Smooth muscle cell (in vitro differentiated cells): ENCODE results near the gene DNAJB6. TPM values are rescaled to one million over a fixed set of nuclear protein-coding genes. Genes with fewer than 3 reads are reported as not detected.
"Not testable (repeated sequence)": the region's sequence is repeated elsewhere in the genome, so short reads cannot be mapped to it uniquely, and the experiment has no call there.

ENCODE experiments used
- DNase-seq: peaks from one replicate; lab custom pipeline; 2025; ENCODE audit not compliant: unreplicated experiment; lab: John Stamatoyannopoulos, UW
- H2AFZ ChIP-seq: fragments of 200-600 bp; sonication (generic); 2 replicates; pipeline ENCODE4 v1.6.0; 2016; ENCODE audit warnings: antibody characterized with exemption, low read depth, mild to moderate bottlenecking
- H3F3A ChIP-seq: fragments of 200-600 bp; sonication (generic); 2 replicates; pipeline ENCODE4 v1.6.0; 2017; ENCODE audit warnings: antibody characterized with exemption, low read depth
- H3K27ac ChIP-seq: fragments of 200-600 bp; sonication (generic); 2 replicates; pipeline ENCODE4 v1.5.1; 2016; ENCODE audit warnings: low read depth, mild to moderate bottlenecking
- H3K27me3 ChIP-seq: fragments of 200-600 bp; sonication (generic); 2 replicates; pipeline ENCODE4 v1.6.1; 2016; ENCODE audit warnings: low read depth, mild to moderate bottlenecking
- H3K36me3 ChIP-seq: fragments of 200-600 bp; sonication (generic); 2 replicates; pipeline ENCODE4 v1.5.1; 2016; ENCODE audit warnings: low read depth
- H3K4me1 ChIP-seq: fragments of 200-600 bp; sonication (generic); 2 replicates; pipeline ENCODE4 v1.5.1; 2016; ENCODE audit warnings: low read depth
- H3K4me2 ChIP-seq: fragments of 200-600 bp; sonication (generic); 2 replicates; pipeline ENCODE4 v1.6.0; 2016; ENCODE audit warnings: mild to moderate bottlenecking
- H3K4me3 ChIP-seq: fragments of 200-600 bp; sonication (generic); 2 replicates; pipeline ENCODE4 v1.5.1; 2016; ENCODE audit warnings: mild to moderate bottlenecking
- H3K79me2 ChIP-seq: fragments of 200-600 bp; sonication (generic); 2 replicates; pipeline ENCODE4 v1.6.0; 2016; ENCODE audit warnings: low read depth, mild to moderate bottlenecking
- H3K9ac ChIP-seq: fragments of 200-600 bp; sonication (generic); 2 replicates; pipeline ENCODE4 v1.6.0; 2016; ENCODE audit warnings: low read depth
- H3K9me3 ChIP-seq: fragments of 200-600 bp; sonication (generic); replicated peaks from 2 replicates; pipeline ENCODE4 v1.5.1; 2016; ENCODE audit warnings: low read depth
- H4K20me1 ChIP-seq: fragments of 200-600 bp; sonication (generic); 2 replicates; pipeline ENCODE4 v1.6.0; 2016; ENCODE audit warnings: low read depth
- WGBS: methylation state at CpG from one replicate; pipeline ENCODE4 v1.1.7; 2016; ENCODE audit warnings: low lambda C conversion rate; 5-methylcytosine and 5-hydroxymethylcytosine counted together
- polyA plus RNA-seq: library from polyadenylated mRNA; unstranded; fragments of >200 nt; fragmentation: Nextera tagmentation; extraction: Ambion mirVana; gene quantifications from 2 replicates; pipeline ENCODE4 v1.2.1, GENCODE V29; 2016
- total RNA-seq: library from RNA; depleted of rRNA; stranded (reverse); fragments of >200 nt; gene quantifications from 2 replicates; pipeline ENCODE4 v1.2.3, GENCODE V29; 2014
- TF ChIP-seq, protein P1 (sequence below): fragments of 200-600 bp; sonication (generic); IDR thresholded peaks from 2 replicates; pipeline ENCODE4 v1.5.1; 2017; ENCODE audit warnings: borderline replicate concordance, mild to moderate bottlenecking, antibody characterized with exemption; ENCODE audit not compliant: insufficient read depth, poor library complexity, severe bottlenecking

The DNAJB6 gene
- total and polyA plus RNA-seq, 2 experiments from 2014 or later, result 103 to 104 TPM

DNA sequence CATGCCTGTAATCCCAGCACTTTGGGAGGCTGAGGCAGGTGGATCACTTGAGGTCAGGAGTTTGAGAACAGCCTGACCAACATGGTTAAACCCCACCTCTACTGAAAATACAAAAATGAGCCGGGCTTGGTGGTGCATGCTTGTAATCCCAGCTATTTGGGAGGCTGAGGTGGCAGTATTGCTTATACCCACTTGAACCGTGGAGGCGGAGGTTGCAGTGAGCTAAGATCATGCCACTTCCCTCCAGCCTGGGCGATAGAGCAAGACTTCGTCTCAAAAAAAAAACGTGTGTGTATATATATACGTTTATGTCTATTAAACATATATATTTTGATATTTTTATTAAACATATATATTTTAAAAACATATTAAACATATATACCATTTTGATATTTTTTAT, 5.8 kb upstream of the DNAJB6 start:
- not testable (repeated sequence) for DNase-seq, H2AFZ ChIP-seq, H3K4me1 ChIP-seq, H3K79me2 ChIP-seq, H3K4me2 ChIP-seq, H3K36me3 ChIP-seq, H3K9ac ChIP-seq, H3K4me3 ChIP-seq, H4K20me1 ChIP-seq, H3K9me3 ChIP-seq, H3K27me3 ChIP-seq, H3K27ac ChIP-seq, H3F3A ChIP-seq
- 86% methylated on average over 7 of the region's 7 CpGs for WGBS

DNA sequence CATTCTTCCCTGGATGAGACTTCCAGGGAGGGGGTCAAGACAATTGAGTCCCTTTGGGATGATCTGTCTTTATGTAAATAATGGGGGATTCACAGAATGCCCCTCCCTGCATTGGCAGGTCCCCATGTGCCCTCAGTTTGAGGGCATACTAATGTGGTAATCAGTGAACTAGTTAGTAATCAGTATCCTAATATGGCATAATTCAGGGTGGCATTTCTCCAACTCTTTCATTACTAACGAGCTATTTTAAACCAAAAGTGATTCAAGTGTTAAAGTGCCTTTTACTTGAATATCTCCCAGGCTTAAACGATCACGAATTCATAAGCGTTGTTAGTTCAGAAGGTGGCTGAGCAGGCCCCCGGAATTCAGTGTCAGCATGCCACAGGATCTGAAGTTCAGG, 1.6 kb upstream of the DNAJB6 start:
- no peak overlapping the region for H3K27ac ChIP-seq
- no peak overlapping the region for H3K4me2 ChIP-seq
- H2AFZ ChIP-seq, result no peak overlapping the region
- WGBS, result 86% methylated on average over 5 of the region's 5 CpGs
- TF ChIP-seq, protein P1, sequence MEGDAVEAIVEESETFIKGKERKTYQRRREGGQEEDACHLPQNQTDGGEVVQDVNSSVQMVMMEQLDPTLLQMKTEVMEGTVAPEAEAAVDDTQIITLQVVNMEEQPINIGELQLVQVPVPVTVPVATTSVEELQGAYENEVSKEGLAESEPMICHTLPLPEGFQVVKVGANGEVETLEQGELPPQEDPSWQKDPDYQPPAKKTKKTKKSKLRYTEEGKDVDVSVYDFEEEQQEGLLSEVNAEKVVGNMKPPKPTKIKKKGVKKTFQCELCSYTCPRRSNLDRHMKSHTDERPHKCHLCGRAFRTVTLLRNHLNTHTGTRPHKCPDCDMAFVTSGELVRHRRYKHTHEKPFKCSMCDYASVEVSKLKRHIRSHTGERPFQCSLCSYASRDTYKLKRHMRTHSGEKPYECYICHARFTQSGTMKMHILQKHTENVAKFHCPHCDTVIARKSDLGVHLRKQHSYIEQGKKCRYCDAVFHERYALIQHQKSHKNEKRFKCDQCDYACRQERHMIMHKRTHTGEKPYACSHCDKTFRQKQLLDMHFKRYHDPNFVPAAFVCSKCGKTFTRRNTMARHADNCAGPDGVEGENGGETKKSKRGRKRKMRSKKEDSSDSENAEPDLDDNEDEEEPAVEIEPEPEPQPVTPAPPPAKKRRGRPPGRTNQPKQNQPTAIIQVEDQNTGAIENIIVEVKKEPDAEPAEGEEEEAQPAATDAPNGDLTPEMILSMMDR, result no peak
- H4K20me1 ChIP-seq, result peaks cover 29% of the 10 kb centered on the region
- H3K79me2 ChIP-seq, result peaks cover 28% of the 10 kb centered on the region
- H3K9ac ChIP-seq, result no peak overlapping the region
- peaks cover 10% of the 10 kb centered on the region for H3K4me1 ChIP-seq
- H3K4me3 ChIP-seq, result no peak overlapping the region
- H3K36me3 ChIP-seq, result no peaks in the 10 kb centered on the region
- no peak for DNase-seq
- H3F3A ChIP-seq, result peaks cover 11% of the 10 kb centered on the region
- H3K9me3 ChIP-seq, result no peaks in the 10 kb centered on the region
- no peaks in the 10 kb centered on the region for H3K27me3 ChIP-seq

DNA sequence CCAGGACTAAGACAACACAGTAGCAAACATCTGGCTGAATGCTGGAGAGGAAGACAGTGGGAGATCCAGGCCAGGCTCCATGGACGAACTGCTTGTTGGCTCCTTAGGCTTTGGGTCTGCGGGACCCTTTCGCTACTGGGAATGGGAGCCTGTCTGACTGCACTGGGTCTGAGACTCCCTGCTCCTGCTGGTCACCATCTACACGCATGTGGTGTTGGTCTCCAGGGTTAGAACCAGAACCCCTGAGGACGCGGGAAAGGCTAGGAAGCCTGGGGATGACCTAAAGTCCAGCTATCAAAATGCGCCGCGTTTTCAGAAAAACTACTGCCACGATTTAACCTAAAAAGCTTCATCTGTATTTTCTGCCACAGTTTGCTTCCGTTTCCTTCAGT, 817 bp upstream of the DNAJB6 start:
- Histone ChIP-seq H3K9ac (peak overlapping the region; percentile 99), H4K20me1 (peaks cover 37% of the 10 kb centered on the region), H3K4me3 (peak overlapping the region; percentile 100), H2AFZ (peak overlapping the region; percentile 88), H3K27ac (peak overlapping the region; percentile 99), H3K79me2 (peaks cover 36% of the 10 kb centered on the region), H3K36me3 (no peaks in the 10 kb centered on the region), H3K27me3 (no peaks in the 10 kb centered on the region), H3K4me1 (peaks cover 10% of the 10 kb centered on the region), H3K9me3 (no peaks in the 10 kb centered on the region), H3K4me2 (peak overlapping the region; percentile 98), H3F3A (peaks cover 11% of the 10 kb centered on the region)
- WGBS, result 51% methylated on average over 11 of the region's 11 CpGs
- TF ChIP-seq, protein P1, result no peak
- no peak for DNase-seq

DNA sequence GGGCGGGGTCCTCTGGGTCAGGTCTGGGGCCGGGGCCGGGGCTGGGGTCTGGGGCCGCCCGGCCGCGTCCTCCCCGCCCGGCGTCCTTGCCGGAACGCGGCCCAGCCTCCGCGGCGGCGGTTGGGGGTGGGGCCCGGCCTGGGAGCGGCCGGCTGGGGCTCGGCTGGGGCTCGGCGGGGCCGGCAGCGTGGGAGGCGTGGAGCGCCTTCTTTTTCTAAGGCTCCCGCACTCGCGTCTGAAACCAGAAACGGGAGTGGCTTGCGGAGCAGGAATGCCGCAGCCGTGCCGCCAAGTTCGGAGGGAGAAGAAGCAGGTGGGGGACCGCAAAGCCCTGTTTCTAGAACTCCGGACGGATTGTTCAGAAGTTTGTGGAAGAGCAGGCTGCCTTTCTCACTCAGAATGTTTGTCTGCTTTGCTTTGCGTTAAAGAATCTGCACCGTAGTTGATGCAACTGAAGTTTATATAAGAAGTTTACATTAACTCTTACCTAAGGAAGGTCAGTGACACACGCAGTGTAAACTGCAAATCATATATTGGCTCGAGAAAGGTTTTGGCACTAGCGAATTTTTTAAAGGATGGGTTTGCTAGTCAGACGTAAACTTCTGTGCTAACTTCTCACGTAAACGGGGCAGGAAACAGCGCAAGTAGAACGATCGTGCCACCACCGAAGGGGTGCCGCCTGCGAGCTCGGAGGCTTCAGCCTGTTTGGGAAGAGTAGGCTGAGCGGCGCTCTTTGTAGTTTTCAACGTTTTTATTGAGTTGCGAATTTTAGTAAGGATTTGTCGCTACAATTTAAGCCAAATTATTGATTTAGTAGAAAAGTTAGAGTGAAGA, 729 bp downstream of the DNAJB6 start:
- peak overlapping the region; percentile 100 for H3K4me3 ChIP-seq
- H3K27ac ChIP-seq, result peak overlapping the region; percentile 99
- peaks cover 10% of the 10 kb centered on the region for H3K4me1 ChIP-seq
- no peaks in the 10 kb centered on the region for H3K9me3 ChIP-seq
- under 1% methylated on average over 30 of the region's 59 CpGs for WGBS
- H3K79me2 ChIP-seq, result peaks cover 51% of the 10 kb centered on the region
- no peaks in the 10 kb centered on the region for H3K27me3 ChIP-seq
- no peaks in the 10 kb centered on the region for H3K36me3 ChIP-seq
- H3F3A ChIP-seq, result peaks cover 11% of the 10 kb centered on the region
- DNase-seq, result peak; percentile 61
- TF ChIP-seq, protein P1, result no peak
- H2AFZ ChIP-seq, result no peak overlapping the region
- H4K20me1 ChIP-seq, result peaks cover 52% of the 10 kb centered on the region
- peak overlapping the region; percentile 98 for H3K4me2 ChIP-seq
- peak overlapping the region; percentile 99 for H3K9ac ChIP-seq
